ENCODE results near the gene SMDT1. TPM values are rescaled to one million over a fixed set of nuclear protein-coding genes. Genes with fewer than 3 reads are reported as not detected.

SMDT1 gene
- total RNA-seq, 1 donor from 2014 or later: 16.3 TPM

DNA sequence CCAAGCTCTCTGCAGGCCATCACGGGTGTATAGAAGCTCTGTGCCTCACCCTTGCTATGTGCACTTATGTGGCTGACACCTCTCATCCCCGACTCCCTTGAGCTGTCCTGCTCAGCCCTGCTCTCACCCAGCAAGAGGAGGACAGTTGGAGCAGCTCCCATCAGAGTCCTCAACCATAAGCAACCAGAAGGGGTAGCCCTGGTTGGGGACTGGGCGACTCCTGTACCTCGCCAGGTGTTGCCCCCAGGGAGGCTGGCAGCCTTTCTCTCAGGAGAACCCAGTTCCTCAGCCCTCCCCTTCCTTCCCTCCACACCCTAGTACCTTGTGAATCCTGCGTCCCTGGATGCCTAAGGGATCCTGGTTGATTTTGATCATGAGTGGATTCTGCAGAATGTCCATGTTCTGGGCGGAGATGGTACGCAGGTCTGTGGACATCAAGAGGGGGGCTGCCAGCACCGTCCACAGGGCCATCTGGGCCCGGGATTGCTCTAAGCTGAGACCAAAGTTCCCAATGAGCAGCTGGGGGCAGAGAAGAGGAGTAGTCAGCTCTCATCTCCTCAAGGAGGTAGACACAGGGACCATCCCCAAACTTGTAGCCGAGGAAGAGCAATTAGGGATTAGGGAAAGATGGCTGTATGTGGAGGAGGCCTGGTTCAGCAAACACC is 16.9 kb upstream of the SMDT1 start:
- Histone ChIP-seq H3K27me3 (ENCODE audit: control insufficient read depth, insufficient read depth, low read length) (no peaks in the 10 kb centered on the region), H3K36me3 (ENCODE audit: control insufficient read depth, insufficient read depth, low read length) (no peaks in the 10 kb centered on the region), H3K4me3 (ENCODE audit: low read depth, low read length) (no peak overlapping the region)
- no peak for DNase-seq (ENCODE audit: low read depth)
- TF ChIP-seq, protein P1, sequence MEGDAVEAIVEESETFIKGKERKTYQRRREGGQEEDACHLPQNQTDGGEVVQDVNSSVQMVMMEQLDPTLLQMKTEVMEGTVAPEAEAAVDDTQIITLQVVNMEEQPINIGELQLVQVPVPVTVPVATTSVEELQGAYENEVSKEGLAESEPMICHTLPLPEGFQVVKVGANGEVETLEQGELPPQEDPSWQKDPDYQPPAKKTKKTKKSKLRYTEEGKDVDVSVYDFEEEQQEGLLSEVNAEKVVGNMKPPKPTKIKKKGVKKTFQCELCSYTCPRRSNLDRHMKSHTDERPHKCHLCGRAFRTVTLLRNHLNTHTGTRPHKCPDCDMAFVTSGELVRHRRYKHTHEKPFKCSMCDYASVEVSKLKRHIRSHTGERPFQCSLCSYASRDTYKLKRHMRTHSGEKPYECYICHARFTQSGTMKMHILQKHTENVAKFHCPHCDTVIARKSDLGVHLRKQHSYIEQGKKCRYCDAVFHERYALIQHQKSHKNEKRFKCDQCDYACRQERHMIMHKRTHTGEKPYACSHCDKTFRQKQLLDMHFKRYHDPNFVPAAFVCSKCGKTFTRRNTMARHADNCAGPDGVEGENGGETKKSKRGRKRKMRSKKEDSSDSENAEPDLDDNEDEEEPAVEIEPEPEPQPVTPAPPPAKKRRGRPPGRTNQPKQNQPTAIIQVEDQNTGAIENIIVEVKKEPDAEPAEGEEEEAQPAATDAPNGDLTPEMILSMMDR (IDR thresholded peaks at IDR 0.05; ENCODE audit: insufficient read depth, low read length, poor library complexity, severe bottlenecking): no peak

DNA sequence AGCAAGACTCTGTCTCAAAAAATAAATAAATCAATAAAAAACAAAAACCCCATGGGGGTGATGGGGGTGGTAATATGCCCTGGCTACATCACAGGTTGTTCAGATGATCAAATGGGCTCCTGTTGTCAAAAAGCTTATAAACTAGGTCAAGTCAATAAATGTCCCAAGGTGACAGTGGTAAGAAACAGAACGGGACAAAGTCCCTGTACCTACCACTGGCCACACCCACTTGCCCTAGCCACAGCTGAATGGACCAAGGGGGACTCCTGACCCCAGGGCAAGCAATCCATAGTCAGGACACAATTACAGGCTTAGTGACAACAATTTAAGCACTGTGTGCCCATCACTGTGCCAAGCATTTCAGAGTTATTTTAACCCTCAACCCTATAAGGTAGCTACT is 14.9 kb upstream of the SMDT1 start:
- no peak for DNase-seq (ENCODE audit: low read depth)
- Histone ChIP-seq H3K36me3 (ENCODE audit: control insufficient read depth, insufficient read depth, low read length) (no peaks in the 10 kb centered on the region), H3K27me3 (ENCODE audit: control insufficient read depth, insufficient read depth, low read length) (no peaks in the 10 kb centered on the region), H3K4me3 (ENCODE audit: low read depth, low read length) (no peak overlapping the region)
- TF ChIP-seq, protein P1 (IDR thresholded peaks at IDR 0.05; ENCODE audit: insufficient read depth, low read length, poor library complexity, severe bottlenecking): no peak

DNA sequence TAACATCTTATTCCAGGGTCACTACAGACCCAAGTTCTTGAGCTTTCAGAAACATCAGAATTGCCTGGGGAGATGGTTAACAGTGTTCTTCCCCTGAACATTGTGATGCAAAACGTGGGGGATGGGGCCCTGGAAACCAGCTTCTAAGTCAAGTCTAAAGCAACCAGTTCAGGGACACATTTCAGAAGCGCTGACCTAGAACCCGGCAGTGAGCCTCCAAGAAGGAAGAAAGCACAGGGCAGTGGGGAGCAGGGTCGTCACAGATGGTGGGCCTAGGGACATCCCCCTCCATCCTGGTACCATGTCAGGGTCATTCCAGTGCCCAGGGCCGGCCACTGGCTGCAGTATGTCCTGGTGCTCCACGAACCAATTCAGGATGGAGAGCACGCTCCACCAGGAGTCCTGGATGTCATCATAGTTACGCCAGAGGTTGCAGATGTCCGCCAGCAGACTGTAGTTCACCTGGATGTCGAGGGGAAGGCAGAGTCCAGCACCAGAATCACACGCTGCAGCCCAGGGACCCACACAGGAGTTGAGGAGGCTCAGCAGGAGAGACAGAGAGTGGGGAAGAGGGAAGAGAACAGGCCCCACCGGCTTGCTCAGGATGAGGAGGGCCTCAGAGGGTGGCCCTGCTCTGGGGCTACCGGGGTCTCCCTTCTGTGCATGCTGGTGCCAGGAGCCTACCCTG is 13.9 kb upstream of the SMDT1 start:
- no peak for DNase-seq (ENCODE audit: low read depth)
- no peaks in the 10 kb centered on the region for H3K36me3 ChIP-seq (ENCODE audit: control insufficient read depth, insufficient read depth, low read length)
- no peak overlapping the region for H3K4me3 ChIP-seq (ENCODE audit: low read depth, low read length)
- H3K27me3 ChIP-seq (ENCODE audit: control insufficient read depth, insufficient read depth, low read length): no peaks in the 10 kb centered on the region
- TF ChIP-seq, protein P1 (IDR thresholded peaks at IDR 0.05; ENCODE audit: insufficient read depth, low read length, poor library complexity, severe bottlenecking): no peak

DNA sequence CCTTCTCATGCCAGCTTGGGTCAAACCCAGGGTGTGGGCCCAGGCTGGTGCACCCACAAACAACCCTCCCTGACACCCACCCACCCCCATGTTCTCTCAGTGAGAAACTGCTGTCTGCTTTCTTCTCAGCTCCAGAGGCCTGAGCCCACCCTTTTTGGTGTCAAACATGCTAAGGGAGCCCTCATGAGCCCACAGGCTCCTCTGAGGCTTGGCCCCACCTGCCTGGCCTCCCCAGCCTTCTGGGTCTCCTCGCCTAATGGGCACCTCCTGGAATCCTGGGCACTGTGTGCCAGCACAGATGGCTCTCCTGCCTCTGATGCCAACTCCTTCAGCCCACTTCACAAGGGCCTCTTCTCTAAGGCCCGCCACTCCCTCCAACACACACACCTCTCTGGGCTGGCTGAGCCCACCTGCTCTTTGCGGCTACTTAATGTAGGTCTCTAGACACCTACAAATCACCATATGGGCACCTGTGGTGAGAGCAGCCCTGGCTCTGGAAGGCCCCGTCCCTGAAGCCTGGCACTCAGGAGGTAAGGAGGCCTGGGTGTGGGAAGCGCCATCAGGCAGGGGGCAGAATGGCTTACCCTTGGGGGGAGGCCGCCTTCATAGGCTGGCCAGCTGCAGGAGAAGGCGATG is 13.3 kb upstream of the SMDT1 start:
- TF ChIP-seq, protein P1 (IDR thresholded peaks at IDR 0.05; ENCODE audit: insufficient read depth, low read length, poor library complexity, severe bottlenecking): no peak
- no peak overlapping the region for H3K4me3 ChIP-seq (ENCODE audit: low read depth, low read length)
- no peaks in the 10 kb centered on the region for H3K36me3 ChIP-seq (ENCODE audit: control insufficient read depth, insufficient read depth, low read length)
- DNase-seq (ENCODE audit: low read depth): no peak
- H3K27me3 ChIP-seq (ENCODE audit: control insufficient read depth, insufficient read depth, low read length): no peaks in the 10 kb centered on the region

DNA sequence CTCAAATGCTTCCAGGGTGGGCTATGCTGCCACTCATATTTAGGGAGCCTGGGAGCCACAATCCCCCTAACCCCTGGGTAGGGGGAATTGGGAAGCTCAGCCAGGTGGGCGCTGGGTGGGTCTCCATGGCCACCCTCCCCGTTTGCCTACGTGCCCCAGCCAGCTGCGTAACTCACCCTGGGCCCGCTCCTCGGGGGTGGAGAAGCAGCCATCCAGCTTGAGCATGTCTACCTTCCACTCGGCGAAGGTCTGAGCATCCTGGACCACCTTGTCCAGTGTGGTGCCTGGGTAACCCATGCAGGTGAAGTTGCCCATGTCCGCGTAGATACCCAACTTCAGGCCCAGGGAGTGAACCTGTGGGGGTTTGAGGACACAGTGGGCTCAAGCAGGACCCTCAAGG is 12.6 kb upstream of the SMDT1 start:
- no peak for DNase-seq (ENCODE audit: low read depth)
- Histone ChIP-seq H3K4me3 (ENCODE audit: low read depth, low read length) (no peak overlapping the region), H3K36me3 (ENCODE audit: control insufficient read depth, insufficient read depth, low read length) (no peaks in the 10 kb centered on the region), H3K27me3 (ENCODE audit: control insufficient read depth, insufficient read depth, low read length) (no peaks in the 10 kb centered on the region)
- TF ChIP-seq, protein P1 (IDR thresholded peaks at IDR 0.05; ENCODE audit: insufficient read depth, low read length, poor library complexity, severe bottlenecking): no peak
